GM18867 (cell line): Measurements from ENCODE around the gene IL22RA1.

Experiments used
- ATAC-seq: cut with Tn5 transposase; IDR thresholded peaks from one replicate; pipeline ENCODE4 v1.9.1; 2021; ENCODE audit warnings: mild to moderate bottlenecking, moderate library complexity; ENCODE audit not compliant: unreplicated experiment

Gene IL22RA1

DNA sequence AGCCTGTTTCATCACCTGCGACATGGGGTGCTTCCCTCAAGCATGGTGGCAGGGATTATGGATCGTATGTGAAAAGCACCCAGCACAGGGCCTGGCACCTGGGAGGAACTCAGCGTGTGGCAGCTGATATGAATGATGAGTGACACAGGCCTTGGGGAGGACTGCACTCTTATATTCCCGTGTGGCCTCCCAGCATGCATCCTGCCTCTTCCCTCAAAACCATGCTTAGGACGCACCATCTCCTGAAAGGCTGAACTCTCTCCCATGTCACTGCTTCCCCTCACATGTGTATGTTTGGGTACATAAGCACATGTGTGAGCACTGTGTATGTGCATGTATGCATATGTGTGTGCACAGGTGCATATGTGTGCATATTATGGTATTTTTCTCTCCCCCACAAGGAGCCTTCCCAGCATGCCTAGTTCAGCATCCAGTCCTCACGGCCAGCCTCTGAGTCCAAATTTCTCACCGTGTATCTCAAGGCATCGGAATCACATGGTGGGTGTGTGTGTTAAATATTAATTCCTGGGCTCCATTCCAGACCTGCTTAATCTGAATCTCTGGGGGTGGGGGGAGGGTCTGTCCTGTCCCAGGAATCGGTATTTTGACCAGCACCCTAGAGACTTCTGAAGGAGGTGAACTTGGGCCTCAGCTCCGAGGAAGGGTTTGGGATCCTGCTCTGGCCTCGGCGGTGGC is 43.8 kb downstream of the IL22RA1 start:
- ATAC-seq = no peak

DNA sequence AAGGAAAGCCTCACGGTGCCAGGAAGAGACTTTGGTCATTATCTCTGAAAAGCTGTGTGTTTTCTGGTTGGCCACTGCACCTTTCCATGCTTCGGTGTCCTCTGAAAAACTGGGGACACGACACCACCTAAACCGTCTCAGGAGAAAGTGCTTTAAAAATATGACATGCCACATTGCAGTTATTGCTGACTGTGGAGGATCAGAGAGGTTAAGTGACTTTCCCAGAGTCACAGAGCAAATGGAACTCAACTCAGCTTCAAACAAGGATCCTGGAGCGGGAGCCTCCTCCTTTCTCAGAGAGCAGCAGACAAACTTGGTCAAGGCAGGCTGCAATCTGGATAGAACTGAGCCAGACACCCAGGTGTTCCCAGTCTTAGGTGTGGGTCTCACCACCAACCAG is 44.8 kb downstream of the IL22RA1 start:
- no peak for ATAC-seq

DNA sequence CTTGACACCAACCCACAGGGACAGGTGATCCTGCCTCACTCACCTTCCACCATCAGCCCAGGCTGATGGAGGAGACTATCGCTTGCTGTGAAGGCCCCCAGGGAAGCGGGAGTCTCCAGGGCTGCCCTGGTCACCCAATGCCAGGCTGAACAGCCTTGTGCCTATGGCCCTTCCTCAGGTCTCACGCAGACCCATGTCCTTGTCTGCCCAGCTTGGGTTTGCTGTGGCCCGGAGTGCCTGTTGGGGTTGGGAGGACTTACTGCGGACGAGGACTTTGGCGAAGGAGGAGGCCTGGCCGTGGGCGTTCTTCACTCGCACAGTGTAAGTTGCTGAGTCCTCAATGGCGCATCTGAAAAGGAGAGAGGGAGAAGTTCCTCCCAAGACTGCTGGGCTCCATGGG is 45.3 kb downstream of the IL22RA1 start:
- no peak for ATAC-seq

DNA sequence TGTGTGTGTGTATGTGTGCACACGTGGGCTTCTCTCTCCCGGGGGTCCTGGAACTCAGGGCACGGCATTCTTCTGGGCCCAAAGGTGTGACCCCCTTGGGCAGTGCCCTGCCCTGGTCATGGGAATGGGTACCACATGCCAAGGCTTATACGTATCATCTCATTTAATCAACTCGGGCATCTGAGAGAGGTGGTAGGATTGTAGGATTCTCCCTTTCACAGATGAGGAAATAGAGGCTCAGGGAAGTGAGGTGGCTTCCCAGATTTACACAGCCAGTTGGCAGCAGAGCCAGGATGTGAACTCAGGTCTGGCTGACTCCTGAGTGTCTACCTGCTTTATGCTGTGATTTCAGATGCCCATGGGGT is 46.2 kb downstream of the IL22RA1 start:
- ATAC-seq = no peak

DNA sequence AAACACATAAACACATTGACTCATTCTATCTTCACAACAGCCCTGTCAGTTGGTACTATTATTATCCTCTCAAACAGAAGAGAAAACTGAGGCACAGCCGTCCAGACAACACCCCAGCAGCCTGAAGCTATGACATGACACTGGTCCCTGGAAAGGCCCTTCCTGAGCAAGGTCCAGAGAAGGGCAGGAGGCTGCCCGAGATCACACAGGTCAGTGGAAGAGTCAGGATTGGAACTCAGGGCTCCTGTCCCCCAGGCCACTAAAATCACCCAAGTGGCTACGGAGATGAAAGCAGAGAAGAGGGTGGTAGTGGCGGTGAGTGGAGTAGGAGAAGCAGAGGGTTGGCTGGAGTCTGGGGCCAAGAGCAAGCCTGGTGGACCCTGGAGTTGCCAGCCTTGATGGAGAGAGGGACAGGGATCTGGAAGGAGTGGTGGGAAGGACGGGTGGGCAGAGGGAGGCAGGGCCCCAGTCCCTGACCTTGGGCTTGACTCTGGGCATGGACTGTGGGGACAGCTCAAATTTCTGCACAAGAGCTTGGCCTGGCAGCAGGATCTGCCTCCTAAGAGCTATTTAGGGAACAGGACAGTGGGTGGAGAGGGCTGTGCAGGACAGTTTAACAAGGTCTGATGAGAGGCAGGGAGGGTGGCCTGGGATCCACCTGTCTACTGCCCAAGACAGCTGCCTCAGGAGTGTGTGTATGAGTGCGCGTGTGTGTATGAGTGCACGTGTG is 46.8 kb downstream of the IL22RA1 start:
- ATAC-seq = no peak

DNA sequence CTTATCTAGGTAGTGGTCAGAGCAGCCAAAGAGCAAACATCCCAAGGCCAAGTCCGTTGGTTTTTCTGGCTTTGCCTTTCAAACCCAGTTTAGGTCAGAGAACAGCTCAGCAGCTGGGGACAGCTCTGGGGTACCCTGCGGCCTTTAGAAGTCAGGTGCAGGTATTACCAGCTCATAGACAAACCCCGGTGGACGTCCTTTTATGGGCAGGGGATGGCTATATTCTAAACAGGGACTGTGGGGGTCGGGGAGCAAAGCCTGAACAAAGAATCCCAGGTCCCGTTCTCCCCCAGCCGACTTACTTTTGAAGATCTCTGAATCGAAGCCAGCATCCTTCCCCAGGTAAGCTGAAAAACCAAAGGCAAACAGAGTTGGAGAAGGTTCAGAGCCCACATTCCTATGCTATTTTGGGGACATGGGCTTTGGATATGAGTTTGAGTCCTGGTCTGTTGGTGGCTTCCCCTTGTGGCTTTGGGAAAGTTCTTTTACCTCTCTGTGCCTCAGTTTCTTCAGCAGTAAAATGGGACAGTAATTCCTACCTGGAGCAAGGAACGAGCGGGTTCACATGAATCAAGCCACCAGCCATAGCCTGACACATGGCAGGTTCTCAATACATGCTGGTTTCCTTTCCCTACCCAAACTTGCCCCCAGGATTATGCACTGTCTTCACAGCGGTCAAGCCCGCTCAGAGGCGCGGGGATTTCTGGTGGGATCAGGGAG is 47.6 kb downstream of the IL22RA1 start:
- no peak for ATAC-seq

DNA sequence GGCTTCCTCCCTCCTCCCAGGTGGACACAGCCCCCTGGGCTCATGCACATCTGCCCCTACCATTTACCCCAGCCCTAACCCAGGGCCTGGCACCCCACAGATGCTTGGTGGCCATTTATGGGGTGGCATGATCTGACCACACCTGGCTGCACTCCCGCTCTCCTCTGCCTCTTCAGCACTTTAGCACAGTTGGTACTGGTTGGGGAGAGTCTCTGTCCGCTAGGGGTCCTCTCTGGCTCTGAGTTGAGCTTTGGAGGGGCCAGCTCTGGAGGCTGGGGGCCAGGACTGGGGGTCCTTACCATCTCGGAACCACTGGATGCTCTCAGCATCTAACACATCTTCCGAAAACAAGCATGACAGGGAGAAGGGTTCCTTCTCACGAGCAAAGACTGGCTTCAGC is 48.4 kb downstream of the IL22RA1 start:
- ATAC-seq = no peak

DNA sequence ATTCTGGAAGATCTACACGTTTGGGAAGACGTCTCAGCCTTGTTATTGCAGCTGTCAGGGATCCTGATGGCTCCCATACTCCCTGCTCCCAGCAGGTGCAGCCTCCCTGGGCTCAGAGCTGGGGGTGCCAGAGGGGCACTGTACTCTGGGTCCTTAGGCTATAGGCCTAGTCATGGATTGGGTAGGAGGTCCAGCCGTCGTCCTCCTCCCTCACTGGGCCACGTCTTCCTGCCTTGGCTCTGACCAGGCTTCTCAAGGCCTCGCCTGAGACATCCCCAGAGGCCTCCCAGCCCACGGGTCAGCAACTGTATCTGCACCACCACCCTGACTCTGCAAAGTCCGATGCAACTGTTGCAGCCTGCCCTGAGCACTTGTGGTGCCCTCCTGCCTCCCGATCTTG is 49.2 kb downstream of the IL22RA1 start:
- no peak for ATAC-seq

DNA sequence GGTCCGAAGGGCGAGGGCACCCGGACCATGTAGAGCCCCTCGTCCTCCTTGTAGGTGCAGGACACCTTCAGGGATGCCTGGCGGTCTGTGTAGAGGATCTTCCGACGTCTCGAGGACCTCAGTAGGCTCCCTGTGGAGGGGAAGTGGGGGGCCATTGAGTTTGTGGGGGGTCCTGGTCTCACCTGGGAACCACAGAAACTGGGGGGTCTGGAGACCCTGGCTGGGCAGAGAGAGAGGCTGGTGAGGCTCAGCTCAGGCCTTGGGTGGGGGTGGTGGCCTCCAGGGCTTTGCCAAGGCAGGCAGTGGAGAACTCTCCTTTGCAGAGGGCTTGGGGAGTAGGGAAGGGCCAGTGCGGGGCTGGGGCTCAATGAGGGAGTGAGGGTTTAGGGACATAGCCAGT is 50.0 kb downstream of the IL22RA1 start:
- no peak for ATAC-seq

DNA sequence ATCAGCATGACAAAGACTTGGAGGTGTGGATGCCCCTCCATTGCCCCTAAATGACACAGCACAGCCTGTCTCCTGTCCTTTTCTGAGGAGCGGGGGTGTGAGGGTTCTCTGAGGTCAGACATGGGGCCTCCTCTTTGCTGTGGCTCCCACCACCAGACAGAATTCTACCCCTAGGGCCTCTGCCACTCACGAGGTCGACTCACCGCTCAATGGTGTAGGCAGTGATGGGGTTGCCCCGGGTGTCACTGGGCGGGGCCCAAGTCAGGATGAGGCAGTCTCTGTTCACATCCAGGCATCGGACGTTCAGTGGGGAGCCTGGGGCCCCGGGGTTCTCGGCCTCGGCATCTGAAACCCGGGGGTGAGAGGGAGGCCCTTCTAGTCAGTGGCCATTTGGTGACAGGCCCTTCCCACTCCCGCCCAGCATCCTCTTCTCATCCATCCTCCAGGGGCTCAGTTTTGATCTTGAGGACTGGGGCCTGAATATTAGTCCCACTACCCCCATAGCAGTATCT is 50.9 kb downstream of the IL22RA1 start:
- ATAC-seq = no peak

DNA sequence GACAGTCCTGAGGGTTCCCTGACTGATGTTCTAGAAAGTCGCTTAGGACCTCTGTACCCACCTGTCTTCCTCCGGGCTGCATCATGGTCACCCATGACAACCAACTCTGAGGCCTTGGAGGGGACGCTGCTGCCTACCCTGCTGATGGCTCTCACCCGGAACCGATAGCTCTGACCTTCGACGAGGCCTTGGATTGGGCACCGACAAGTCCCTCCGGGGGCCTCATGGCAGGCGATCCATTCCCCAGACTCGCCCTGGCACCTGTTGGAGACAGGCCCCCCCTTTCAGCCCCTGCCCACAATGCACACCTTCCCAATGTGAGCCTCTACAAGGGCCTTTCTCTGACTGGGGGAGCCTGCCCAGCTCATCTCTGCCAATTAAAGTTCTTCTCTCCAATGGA is 52.2 kb downstream of the IL22RA1 start:
- no peak for ATAC-seq

DNA sequence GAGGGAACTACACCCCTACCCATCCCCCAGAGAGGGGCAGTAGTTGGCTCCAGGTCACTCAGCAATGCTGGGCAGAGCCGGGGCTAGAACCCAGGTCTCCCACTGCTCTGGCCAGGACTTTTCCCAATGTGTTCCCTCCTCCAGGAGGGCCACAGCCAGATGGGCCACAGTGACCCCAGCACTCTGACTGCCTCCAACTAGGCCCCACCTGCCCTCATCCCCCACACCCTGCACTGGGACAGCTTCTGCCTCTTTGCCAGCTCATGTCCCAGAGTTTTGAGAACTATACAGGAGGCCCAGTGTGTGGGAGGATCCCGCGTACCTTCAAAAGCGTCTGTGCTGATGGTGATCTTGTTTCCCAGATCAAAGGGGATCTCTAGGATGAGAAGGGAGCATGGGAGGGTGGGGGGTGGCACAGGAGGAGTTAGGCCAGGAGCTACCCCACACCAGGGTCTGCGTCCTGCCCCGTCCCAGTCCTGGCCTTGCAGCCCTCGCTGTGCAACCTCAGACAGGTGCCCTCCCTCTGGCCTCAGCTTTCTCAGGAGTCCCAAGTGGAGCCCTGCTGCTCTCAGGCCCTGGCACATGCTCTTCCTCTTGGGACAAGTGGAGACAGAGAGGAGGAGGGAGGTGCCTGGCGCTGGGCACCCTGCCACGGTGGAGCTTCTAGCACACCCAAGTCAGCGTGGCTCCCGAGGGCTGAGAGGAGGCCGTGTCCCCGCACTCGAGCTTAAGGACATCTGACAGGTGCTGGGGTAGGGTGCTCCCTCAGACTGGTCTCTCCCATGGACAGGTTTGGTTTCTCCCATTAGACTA is 53.0 kb downstream of the IL22RA1 start:
- ATAC-seq = no peak

DNA sequence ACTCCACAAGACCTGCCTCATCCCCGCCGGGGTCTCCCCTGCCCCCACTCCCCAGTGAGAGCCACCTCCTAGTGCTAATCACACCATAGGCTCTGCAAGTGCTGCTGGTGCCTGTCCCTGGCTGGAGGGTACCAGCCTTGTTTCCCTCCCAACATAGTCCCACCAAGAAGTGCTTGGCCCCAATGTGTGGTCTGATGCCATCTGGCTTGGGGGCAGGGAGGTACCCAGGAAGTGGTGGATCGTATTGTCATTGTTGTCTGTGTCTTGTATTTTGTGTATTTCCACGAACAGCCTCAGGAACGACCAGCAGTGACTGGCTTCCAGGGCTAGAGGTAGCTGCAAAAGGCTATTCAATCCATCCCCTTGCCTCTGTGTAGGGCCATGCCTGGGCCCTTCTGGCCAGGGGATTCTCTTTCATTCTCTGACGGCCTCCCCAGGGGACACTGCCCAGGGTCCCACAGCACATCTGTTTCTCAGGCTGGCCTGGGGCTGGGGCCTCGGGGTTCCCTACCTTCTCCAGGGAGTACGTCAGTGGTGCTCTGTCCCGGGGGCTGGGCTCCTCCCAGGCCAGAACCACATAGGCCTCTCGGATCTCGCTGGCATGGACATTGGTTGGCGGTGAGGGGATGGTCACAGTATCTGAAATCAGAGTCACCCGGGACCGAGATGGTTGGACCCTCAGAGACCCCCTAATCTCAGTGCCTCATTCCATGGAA is 53.8 kb downstream of the IL22RA1 start:
- ATAC-seq = no peak

DNA sequence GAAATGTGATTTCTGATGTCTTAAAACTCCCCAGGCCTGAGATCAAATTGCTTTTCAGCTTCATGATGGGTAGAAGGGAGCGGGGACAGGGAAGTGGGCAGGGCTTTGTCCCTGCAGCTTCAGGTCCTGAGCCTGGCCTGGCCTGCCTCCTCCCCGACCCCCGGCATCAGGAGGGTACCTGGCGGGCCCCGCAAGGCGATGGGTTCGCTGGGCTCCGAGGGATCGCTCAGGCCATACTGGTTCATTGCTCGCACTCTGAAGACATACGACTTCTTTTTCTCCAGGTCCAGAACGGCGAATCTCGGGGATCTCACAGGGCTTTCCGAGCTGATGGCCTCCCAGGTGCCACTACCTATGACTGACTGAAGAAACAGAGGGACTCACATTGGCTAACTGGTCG is 56.5 kb downstream of the IL22RA1 start:
- ATAC-seq = no peak

DNA sequence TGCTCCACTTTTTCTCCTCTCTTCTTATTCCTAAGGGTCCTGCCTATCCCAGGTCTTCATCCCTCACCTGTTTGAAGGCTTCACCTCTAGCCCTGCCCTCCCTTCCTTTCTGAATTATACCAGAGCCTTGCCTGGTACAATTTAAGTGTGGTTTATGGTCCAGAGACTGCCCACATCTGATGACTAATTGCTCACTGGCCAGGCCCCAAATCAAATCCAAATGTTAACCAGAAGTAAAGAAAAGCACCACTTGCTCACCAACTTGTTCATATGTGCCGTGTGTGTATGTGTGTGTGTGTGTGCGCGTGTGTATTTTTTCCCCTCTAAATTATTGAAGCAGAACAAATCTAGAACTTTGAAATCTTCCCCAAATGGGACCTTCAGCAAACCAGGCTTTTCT is 57.4 kb downstream of the IL22RA1 start:
- no peak for ATAC-seq

DNA sequence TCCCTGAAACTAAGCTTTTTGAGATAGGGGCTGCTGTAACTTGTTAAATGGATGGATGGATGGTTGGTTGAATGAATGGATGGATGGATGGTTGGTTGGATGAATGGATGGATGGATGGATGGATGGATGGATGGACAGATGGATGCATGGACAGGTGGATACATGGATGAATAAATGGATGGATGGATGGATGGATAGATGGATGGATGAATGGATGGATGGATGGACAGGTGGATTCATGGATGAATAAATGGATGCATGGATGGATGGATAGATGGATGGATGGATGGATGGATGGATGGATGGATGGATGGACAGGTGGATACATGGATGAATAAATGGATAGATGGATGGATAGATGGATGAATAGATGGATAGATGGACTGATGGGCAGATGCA is 57.9 kb downstream of the IL22RA1 start:
- ATAC-seq = no peak

DNA sequence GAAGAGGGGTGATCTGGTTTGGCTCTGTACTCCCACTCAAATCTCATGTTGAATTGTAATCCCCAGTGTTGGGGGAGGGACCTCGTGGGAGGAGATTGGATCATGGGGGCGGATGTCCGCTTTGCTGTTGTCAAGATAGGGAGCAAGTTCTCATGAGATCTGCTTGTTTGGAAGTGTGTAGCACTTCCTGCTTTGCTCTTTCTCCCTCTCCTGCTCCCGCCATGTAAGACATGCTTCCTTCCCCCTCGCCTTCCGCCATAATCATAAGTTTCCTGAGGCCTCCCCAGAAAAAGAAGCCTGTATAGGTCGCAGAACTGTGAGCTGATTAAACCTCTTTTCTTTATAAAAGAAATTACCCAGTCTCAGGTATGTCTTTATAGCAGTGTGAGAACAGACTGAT is 58.9 kb downstream of the IL22RA1 start:
- ATAC-seq = no peak

DNA sequence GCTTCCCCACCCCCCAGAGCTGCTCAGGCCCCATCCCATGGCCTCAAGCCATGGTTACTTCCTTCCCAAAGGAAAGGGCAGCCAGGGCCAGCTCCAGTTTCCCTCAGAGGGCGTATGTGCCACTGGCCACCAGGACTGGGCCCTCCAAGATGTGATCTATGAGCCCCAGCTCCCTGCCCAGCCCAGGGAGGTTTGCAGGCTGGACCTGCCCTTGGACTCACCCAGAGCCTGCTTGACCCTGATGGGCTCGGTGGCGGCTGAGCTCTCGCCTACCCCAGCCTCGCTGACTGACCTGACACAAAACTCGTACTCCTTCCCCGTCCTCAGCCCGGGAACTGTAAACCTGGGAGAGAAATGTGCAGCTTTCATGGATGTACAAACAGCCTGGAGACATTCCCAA is 60.6 kb downstream of the IL22RA1 start:
- ATAC-seq = no peak

DNA sequence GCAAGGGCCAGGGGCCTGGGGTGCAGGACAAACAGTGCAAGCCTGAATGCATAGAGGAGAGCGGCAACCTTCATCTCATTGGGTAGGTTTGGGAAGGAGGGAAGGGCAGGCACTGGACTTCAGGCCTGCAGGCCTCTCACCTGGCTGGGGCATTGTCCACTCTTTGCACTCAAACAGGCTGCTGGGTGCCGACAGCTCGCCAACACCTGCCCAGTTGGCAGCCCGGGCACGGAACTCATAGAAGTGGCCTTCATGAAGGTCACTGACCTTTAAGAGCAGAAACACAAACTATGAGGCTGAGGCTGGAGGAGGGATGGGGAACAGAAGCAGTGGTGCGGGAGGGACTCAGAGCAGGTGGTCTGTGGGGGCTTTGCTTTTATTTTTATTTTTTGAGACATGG is 61.8 kb downstream of the IL22RA1 start:
- ATAC-seq = no peak

DNA sequence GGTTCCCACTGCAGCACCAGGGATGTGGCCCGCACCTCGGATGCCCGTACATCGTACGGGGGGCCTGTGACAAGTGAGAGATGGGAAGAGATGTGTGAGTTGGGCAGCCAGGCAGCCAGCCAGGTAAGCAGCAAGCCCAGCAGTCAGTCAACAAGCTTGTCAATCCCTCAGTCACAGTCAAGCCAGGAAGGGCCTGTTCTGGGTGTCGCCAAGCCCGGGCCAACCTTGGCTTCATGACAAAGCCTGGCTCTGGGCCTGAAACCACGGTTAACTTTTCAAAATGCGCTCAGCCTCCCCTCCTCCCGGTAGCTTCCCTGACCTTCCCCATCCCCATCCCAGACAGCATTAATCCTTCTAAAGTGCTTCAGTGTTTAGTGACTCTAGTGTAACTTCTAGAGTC is 62.8 kb downstream of the IL22RA1 start:
- no peak for ATAC-seq
